NCI-H2227 (cell line): ENCODE measurements around the gene GPR82.
"Not testable (repeated sequence)": the region's sequence is repeated elsewhere in the genome, so short reads cannot be mapped to it uniquely, and the experiment has no call there.

ENCODE experiments used
- DNase-seq: peaks from one replicate; lab custom pipeline; 2025; ENCODE audit not compliant: unreplicated experiment; lab: John Stamatoyannopoulos, UW

Gene GPR82

GRCh38 chrX:41718481-41719235 is 5.3 kb upstream of the GPR82 start:
- DNase-seq = no peak

GRCh38 chrX:41719610-41720009 is 4.4 kb upstream of the GPR82 start:
- DNase-seq = not testable (repeated sequence)

- DNase-seq = no peak
Observed at GRCh38 chrX:41720125-41720779, 3.7 kb upstream of the GPR82 start.

GRCh38 chrX:41721590-41721989 is 2.4 kb upstream of the GPR82 start:
- no peak for DNase-seq

- no peak for DNase-seq
Observed at GRCh38 chrX:41722214-41722613, 1.8 kb upstream of the GPR82 start.

GRCh38 chrX:41722816-41723618 is 964 bp upstream of the GPR82 start:
- no peak for DNase-seq

- no peak for DNase-seq
Observed at GRCh38 chrX:41728125-41728524, 4.1 kb downstream of the GPR82 start.

GRCh38 chrX:41730081-41730480 is 6.1 kb downstream of the GPR82 start:
- DNase-seq = no peak

- DNase-seq = no peak
Observed at GRCh38 chrX:41732260-41732659, 8.3 kb downstream of the GPR82 start.

- no peak for DNase-seq
Observed at GRCh38 chrX:41733939-41734338, 10.0 kb downstream of the GPR82 start.

- DNase-seq = peak; percentile 7
Observed at GRCh38 chrX:41734530-41734929, 10.5 kb downstream of the GPR82 start.

GRCh38 chrX:41737065-41737464 is 13.1 kb downstream of the GPR82 start:
- DNase-seq = no peak

GRCh38 chrX:41739871-41740270 is 15.9 kb downstream of the GPR82 start:
- no peak for DNase-seq

- no peak for DNase-seq
Observed at GRCh38 chrX:41750716-41751115, 26.7 kb downstream of the GPR82 start.

GRCh38 chrX:41758401-41758800 is 34.4 kb downstream of the GPR82 start:
- DNase-seq = no peak

- DNase-seq = no peak
Observed at GRCh38 chrX:41759817-41760216, 35.8 kb downstream of the GPR82 start.

GRCh38 chrX:41761169-41761568 is 37.2 kb downstream of the GPR82 start:
- no peak for DNase-seq

GRCh38 chrX:41761702-41762101 is 37.7 kb downstream of the GPR82 start:
- no peak for DNase-seq

GRCh38 chrX:41779030-41779564 is 55.1 kb downstream of the GPR82 start:
- DNase-seq = peak; percentile 13
